Measurements from ENCODE around the gene RNF4. TPM values are rescaled to one million over a fixed set of nuclear protein-coding genes. Genes with fewer than 3 reads are reported as not detected.

RNF4 gene
- total RNA-seq, 2 experiments from 2014 or later: 65.0 to 76.5 TPM

GRCh38 chr4:2482192-2482591, 13.3 kb downstream of the RNF4 start:
- peaks cover 77% of the 10 kb centered on the region for H3K36me3 ChIP-seq (ENCODE audit: insufficient read depth, low read length)
- H2AFZ ChIP-seq (ENCODE audit: low read length): no peak overlapping the region
- DNase-seq (ENCODE audit: low spot score): no peak
- no TSS peak for BruUV-seq (replicated peaks)
- H3K27ac ChIP-seq (ENCODE audit: low read depth, low read length, poor library complexity, severe bottlenecking): peak overlapping the region; percentile 51
- ChIA-PET POLR2A (interaction anchor here (1.0 to 1.4 kb wide), 3 partner anchors 10 to 70 kb away, joined by 5 to 7 read pairs (median 5); no protein-coding TSS in a partner anchor), CTCF (ENCODE audit: unreplicated experiment) (no interaction called here)
- peaks cover 88% of the 10 kb centered on the region for H3K4me1 ChIP-seq (ENCODE audit: insufficient read depth, low read length, poor library complexity, severe bottlenecking)
- intact Hi-C loops (cut with micrococcal nuclease; ENCODE audit: unreplicated experiment): no loop called here
- peak overlapping the region; percentile 61 for H3K4me2 ChIP-seq (ENCODE audit: low read length)
- H3K4me3 ChIP-seq (ENCODE audit: low read depth, low read length, poor library complexity, severe bottlenecking): peak overlapping the region; percentile 31
- H4K20me1 ChIP-seq (ENCODE audit: insufficient read depth, low read length): peaks cover 65% of the 10 kb centered on the region
- TF ChIP-seq EZH2phosphoT487 (IDR thresholded peaks at IDR 0.05; ENCODE audit: borderline replicate concordance, low read depth, low read length) (no peak), CTCF (conservative IDR thresholded peaks at IDR 0.05; ENCODE audit: low read length) (no peak)
- no peaks in the 10 kb centered on the region for H3K9me3 ChIP-seq (ENCODE audit: low read length)
- H3K9me2 ChIP-seq (ENCODE audit: insufficient read depth, low read length): no peaks in the 10 kb centered on the region
- H3K79me2 ChIP-seq (ENCODE audit: insufficient read depth, low read depth, low read length): peaks cover 99% of the 10 kb centered on the region

GRCh38 chr4:2482693-2483092, 13.8 kb downstream of the RNF4 start:
- Histone ChIP-seq H2AFZ (ENCODE audit: low read length) (no peak overlapping the region), H3K36me3 (ENCODE audit: insufficient read depth, low read length) (peaks cover 76% of the 10 kb centered on the region), H3K4me3 (ENCODE audit: low read depth, low read length, poor library complexity, severe bottlenecking) (peak overlapping the region; percentile 31), H3K27ac (ENCODE audit: low read depth, low read length, poor library complexity, severe bottlenecking) (peak overlapping the region; percentile 51), H3K79me2 (ENCODE audit: insufficient read depth, low read depth, low read length) (peaks cover 99% of the 10 kb centered on the region), H3K9me3 (ENCODE audit: low read length) (no peaks in the 10 kb centered on the region), H3K9me2 (ENCODE audit: insufficient read depth, low read length) (no peaks in the 10 kb centered on the region), H3K4me1 (ENCODE audit: insufficient read depth, low read length, poor library complexity, severe bottlenecking) (peaks cover 85% of the 10 kb centered on the region), H4K20me1 (ENCODE audit: insufficient read depth, low read length) (peaks cover 65% of the 10 kb centered on the region), H3K4me2 (ENCODE audit: low read length) (peak overlapping the region; percentile 61)
- ChIA-PET CTCF (ENCODE audit: unreplicated experiment) (no interaction called here), POLR2A (interaction anchor here (1.0 to 1.4 kb wide), 3 partner anchors 11 to 69 kb away, joined by 5 to 7 read pairs (median 5); no protein-coding TSS in a partner anchor)
- intact Hi-C loops (cut with micrococcal nuclease; ENCODE audit: unreplicated experiment): no loop called here
- no TSS peak for BruUV-seq (replicated peaks)
- TF ChIP-seq CTCF (conservative IDR thresholded peaks at IDR 0.05; ENCODE audit: low read length): no peak
- TF ChIP-seq EZH2phosphoT487 (IDR thresholded peaks at IDR 0.05; ENCODE audit: borderline replicate concordance, low read depth, low read length): no peak
- peak; percentile 55 for DNase-seq (ENCODE audit: low spot score)

- Histone ChIP-seq H2AFZ (ENCODE audit: low read length) (no peak overlapping the region), H3K27ac (ENCODE audit: low read depth, low read length, poor library complexity, severe bottlenecking) (peak overlapping the region; percentile 51), H4K20me1 (ENCODE audit: insufficient read depth, low read length) (peaks cover 65% of the 10 kb centered on the region), H3K9me2 (ENCODE audit: insufficient read depth, low read length) (no peaks in the 10 kb centered on the region), H3K4me1 (ENCODE audit: insufficient read depth, low read length, poor library complexity, severe bottlenecking) (peaks cover 79% of the 10 kb centered on the region), H3K36me3 (ENCODE audit: insufficient read depth, low read length) (peaks cover 76% of the 10 kb centered on the region), H3K79me2 (ENCODE audit: insufficient read depth, low read depth, low read length) (peaks cover 99% of the 10 kb centered on the region), H3K4me3 (ENCODE audit: low read depth, low read length, poor library complexity, severe bottlenecking) (no peak overlapping the region), H3K9me3 (ENCODE audit: low read length) (no peaks in the 10 kb centered on the region), H3K4me2 (ENCODE audit: low read length) (peak overlapping the region; percentile 61)
- no peak for DNase-seq (ENCODE audit: low spot score)
- BruUV-seq (replicated peaks): no TSS peak
- CTCF ChIA-PET (ENCODE audit: unreplicated experiment): no interaction called here
- intact Hi-C loops (cut with micrococcal nuclease; ENCODE audit: unreplicated experiment): no loop called here
- TF ChIP-seq EZH2phosphoT487 (IDR thresholded peaks at IDR 0.05; ENCODE audit: borderline replicate concordance, low read depth, low read length) (no peak), CTCF (conservative IDR thresholded peaks at IDR 0.05; ENCODE audit: low read length) (no peak)
- POLR2A ChIA-PET: interaction anchor here (1.0 to 1.4 kb wide), 4 partner anchors 12 to 69 kb away, joined by 4 to 7 read pairs (median 5); no protein-coding TSS in a partner anchor
Measured at GRCh38 chr4:2483237-2483636, 14.3 kb downstream of the RNF4 start.

Measured in OCI-LY7 (cell line).